Fibroblast of mammary gland (primary cell): ENCODE results near the gene TRIP4.

Source experiments
- DNase-seq: peaks from one replicate; pipeline ENCODE4 v3.0.0-alpha.2; 2010; ENCODE audit warnings: low read depth
- H3K4me3 ChIP-seq: 2 replicates; pipeline ENCODE4 v1.5.1; 2011; ENCODE audit warnings: low read depth, mild to moderate bottlenecking, low read length, moderate library complexity; ENCODE audit not compliant: control insufficient read depth
- TF ChIP-seq, protein P1 (sequence below): conservative IDR thresholded peaks from 2 replicates; pipeline ENCODE4 v1.5.1; 2011; ENCODE audit warnings: low read depth, low read length, inconsistent platforms; ENCODE audit not compliant: control insufficient read depth, insufficient read depth

The TRIP4 gene

DNA sequence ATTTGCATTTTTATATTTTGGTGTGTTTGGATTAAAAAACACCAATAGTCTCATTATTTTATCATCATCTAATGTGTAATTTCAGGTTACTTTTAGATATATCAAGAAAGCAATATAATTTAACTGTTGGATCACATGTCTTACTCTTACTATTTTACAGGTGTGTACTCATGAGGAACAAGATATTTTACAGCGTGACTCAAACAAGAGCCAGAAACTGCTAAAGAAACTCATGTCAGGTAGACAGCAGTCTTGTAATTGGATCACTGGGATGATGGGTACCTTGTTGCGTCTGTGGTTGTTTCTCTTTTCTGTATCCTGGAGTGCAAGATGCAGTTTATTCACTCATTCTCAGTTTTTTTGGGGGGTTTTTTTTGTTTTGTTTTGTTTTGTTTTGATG, 12.9 kb downstream of the TRIP4 start:
- TF ChIP-seq, protein P1, sequence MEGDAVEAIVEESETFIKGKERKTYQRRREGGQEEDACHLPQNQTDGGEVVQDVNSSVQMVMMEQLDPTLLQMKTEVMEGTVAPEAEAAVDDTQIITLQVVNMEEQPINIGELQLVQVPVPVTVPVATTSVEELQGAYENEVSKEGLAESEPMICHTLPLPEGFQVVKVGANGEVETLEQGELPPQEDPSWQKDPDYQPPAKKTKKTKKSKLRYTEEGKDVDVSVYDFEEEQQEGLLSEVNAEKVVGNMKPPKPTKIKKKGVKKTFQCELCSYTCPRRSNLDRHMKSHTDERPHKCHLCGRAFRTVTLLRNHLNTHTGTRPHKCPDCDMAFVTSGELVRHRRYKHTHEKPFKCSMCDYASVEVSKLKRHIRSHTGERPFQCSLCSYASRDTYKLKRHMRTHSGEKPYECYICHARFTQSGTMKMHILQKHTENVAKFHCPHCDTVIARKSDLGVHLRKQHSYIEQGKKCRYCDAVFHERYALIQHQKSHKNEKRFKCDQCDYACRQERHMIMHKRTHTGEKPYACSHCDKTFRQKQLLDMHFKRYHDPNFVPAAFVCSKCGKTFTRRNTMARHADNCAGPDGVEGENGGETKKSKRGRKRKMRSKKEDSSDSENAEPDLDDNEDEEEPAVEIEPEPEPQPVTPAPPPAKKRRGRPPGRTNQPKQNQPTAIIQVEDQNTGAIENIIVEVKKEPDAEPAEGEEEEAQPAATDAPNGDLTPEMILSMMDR, result no peak
- no peak overlapping the region for H3K4me3 ChIP-seq
- no peak for DNase-seq

DNA sequence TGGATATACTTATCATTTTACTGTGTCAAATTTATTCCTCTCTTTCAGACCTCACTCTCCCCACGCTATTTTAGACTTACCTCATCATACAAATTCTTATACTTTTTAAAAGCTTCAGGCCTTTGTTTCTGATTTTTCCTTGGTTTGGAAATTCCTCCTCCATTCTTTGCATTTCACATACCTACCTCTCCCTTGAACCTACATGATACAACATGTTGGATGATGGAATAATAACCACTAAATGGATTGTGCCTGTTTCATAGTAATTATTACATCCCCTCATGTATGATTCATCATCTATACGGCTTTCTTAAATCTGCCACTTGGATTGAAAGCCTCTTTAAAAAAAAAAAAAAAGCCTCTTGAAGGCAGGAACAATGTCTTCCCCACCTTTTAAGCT, 24.6 kb downstream of the TRIP4 start:
- no peak for DNase-seq
- H3K4me3 ChIP-seq, result no peak overlapping the region
- TF ChIP-seq, protein P1, result no peak

DNA sequence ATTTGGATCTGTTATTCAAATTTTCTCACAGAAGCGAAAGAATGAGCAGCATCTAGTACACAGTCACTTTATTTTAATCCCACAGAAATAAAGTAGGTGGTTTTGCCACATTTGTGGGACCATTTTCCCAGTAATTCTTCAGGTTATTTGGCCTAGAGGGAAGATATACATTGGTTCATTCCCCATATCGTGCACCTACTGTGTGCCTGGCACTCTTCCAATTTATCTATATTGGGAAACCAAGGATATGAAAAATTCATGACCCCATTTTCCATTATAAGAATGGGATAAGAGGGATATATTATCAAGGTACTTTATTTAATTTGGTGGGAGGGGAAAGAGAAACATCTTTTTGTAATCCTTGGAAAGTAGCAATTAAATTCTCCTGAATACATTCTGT, 35.1 kb downstream of the TRIP4 start:
- TF ChIP-seq, protein P1, result no peak
- DNase-seq, result no peak
- no peak overlapping the region for H3K4me3 ChIP-seq

DNA sequence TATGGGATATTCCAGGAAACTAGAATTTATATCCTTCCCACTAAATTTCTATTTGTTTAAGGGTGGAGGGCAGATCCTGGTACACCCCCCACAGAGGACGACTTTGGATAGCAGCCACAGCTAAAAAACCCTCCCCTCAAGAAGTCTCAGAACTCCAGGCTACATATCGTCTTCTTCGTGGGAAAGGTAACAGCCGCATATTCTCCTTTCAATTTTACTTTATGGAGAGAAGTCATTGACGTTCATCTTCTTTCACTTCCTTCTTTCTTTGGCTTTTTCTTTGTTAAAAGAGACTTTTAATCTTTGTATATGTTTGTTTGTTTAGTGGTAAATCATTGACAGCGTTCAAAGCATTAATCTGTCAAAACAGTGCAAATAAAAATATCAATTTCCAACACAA, 36.3 kb downstream of the TRIP4 start:
- TF ChIP-seq, protein P1, result no peak
- no peak overlapping the region for H3K4me3 ChIP-seq
- no peak for DNase-seq

DNA sequence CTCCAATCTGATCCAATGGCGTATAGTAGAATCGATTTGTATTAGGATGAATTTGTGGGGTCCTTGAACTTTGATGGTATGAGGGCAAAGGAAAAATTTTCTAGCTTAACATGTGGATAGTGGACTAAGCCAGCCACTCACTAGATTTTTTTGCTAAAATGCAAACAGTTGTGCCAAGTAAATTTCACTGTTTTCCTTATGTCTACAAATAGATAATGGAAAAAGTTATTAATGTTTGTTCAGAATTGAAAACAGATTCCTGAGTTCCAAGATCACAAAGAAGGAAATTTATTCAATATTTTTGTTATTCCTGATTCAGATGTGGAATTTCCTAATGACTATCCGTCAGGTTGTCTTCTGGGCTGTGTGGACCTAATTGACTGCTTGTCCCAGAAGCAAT, 37.6 kb downstream of the TRIP4 start:
- TF ChIP-seq, protein P1, result no peak
- H3K4me3 ChIP-seq, result no peak overlapping the region
- DNase-seq, result no peak

DNA sequence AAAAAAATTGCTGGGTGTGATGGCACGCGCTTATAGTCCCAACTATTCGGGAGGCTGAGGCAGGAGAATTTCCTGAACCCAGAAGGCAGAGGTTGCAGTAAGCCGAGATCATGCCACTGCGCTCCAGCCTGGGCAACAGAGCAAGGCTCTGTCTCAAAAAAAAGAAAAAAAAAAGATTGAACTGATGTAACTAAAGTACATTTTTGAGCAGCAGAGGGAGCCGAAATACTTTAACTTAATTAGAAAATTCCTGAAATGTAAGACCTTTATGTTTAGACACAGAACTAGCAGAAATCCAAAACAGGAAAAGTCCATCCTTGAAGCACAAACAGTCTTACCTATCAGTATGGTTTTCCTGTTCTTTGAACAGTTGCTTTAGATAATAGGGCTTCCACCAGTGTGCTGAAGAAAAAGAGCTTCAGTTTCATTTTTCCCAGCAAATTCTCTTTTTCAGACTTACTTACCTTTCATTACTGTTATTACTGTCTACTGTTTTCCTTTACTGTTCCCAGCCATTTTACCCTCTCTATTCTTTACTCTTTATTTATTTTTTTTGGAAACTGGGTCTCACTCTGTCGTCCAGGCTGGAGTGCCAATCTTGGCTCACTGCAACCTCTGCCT, 39.3 kb downstream of the TRIP4 start:
- TF ChIP-seq, protein P1, result peak; percentile 28
- DNase-seq, result peak; percentile 47
- no peak overlapping the region for H3K4me3 ChIP-seq

DNA sequence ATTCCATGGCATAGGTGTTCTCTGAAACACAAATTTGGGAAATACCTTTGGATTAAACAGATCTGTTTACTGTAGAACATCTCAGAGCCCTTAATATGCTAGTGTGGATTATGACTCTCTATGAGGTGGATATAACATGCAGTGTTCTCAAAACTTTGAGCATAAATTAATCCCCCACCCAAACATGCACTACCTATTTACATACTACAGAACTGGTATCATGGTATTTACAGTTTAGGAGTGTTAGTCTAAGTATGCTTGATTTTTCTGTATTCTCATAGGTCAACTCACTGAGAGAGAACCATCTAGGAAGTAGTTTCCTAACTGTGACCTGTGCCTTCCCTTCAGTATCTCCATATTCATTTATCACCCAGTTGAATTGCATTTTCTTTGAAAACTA, 41.8 kb downstream of the TRIP4 start:
- TF ChIP-seq, protein P1, result no peak
- DNase-seq, result peak; percentile 0
- H3K4me3 ChIP-seq, result no peak overlapping the region
